Neuronal stem cell (in vitro differentiated cells): ENCODE data around the gene SREK1.

Source experiments
- DNase-seq: peaks from one replicate; pipeline ENCODE4 v3.0.0-alpha.2; 2013; ENCODE audit warnings: low spot score
- H2AFZ ChIP-seq: one replicate; pipeline ENCODE4 v1.6.1; 2013; ENCODE audit warnings: mild to moderate bottlenecking, low read length, inconsistent platforms
- H2AK5ac ChIP-seq: 2 replicates; pipeline ENCODE4 v1.6.1; 2013; ENCODE audit warnings: low read depth, mild to moderate bottlenecking, inconsistent platforms, low read length, moderate library complexity, mixed read lengths
- H2BK120ac ChIP-seq: 2 replicates; pipeline ENCODE4 v1.6.1; 2013; ENCODE audit warnings: low read depth, mild to moderate bottlenecking, inconsistent platforms, low read length, moderate library complexity, mixed read lengths
- H2BK12ac ChIP-seq: one replicate; pipeline ENCODE4 v1.6.1; 2013; ENCODE audit warnings: low read length, inconsistent platforms
- H2BK15ac ChIP-seq: 2 replicates; pipeline ENCODE4 v1.6.1; 2013; ENCODE audit warnings: mild to moderate bottlenecking, low read length, inconsistent platforms, mixed read lengths
- H2BK5ac ChIP-seq: one replicate; pipeline ENCODE4 v1.6.1; 2013; ENCODE audit warnings: inconsistent platforms, mild to moderate bottlenecking, low read length, moderate library complexity
- H3K14ac ChIP-seq: one replicate; pipeline ENCODE4 v1.6.1; 2013; ENCODE audit warnings: low read length, inconsistent platforms
- H3K18ac ChIP-seq: 2 replicates; pipeline ENCODE4 v1.6.1; 2013; ENCODE audit warnings: low read length, inconsistent platforms
- H3K23ac ChIP-seq: 2 replicates; pipeline ENCODE4 v1.6.1; 2013; ENCODE audit warnings: low read depth, mild to moderate bottlenecking, mixed read lengths, low read length, inconsistent platforms; ENCODE audit not compliant: poor library complexity
- H3K27ac ChIP-seq: replicated peaks from 3 replicates; pipeline ENCODE4 v1.5.1; 2013; ENCODE audit warnings: low read length, inconsistent platforms
- H3K27me3 ChIP-seq, 3 experiments: 2 replicates each; pipeline ENCODE4 v1.6.1; 2013; ENCODE audit warnings: low read length in 3 of 3, mild to moderate bottlenecking in 2 of 3, inconsistent platforms in 1 of 3, low read depth in 1 of 3, mixed read lengths in 1 of 3, moderate library complexity in 1 of 3; ENCODE audit not compliant: control insufficient read depth in 3 of 3, insufficient read depth in 3 of 3
- H3K36me3 ChIP-seq, 2 donors: replicated peaks in 1 of 2; 2 replicates each; pipeline ENCODE4 v1.6.1; 2013; ENCODE audit warnings: low read length in 2 of 2; ENCODE audit not compliant: control insufficient read depth in 2 of 2, insufficient read depth in 2 of 2
- H3K4ac ChIP-seq: 2 replicates; pipeline ENCODE4 v1.6.1; 2013; ENCODE audit warnings: inconsistent platforms, mild to moderate bottlenecking, low read length, moderate library complexity
- H3K4me1 ChIP-seq, 2 donors: 1 replicate in 1 of 2; 2 replicates in 1 of 2; pipeline ENCODE4 v1.6.1; 2013; ENCODE audit warnings: low read length in 2 of 2, low read depth in 1 of 2; ENCODE audit not compliant: control insufficient read depth in 2 of 2, insufficient read depth in 1 of 2
- H3K4me2 ChIP-seq: one replicate; pipeline ENCODE4 v1.6.1; 2013; ENCODE audit warnings: mild to moderate bottlenecking, low read length, inconsistent platforms; ENCODE audit not compliant: insufficient read depth, poor library complexity, severe bottlenecking
- H3K4me3 ChIP-seq, 2 donors: 2 replicates each; pipeline ENCODE4 v1.5.1; 2013; ENCODE audit warnings: low read length in 2 of 2, mild to moderate bottlenecking in 2 of 2, inconsistent platforms in 1 of 2, moderate library complexity in 1 of 2
- H3K79me1 ChIP-seq: one replicate; pipeline ENCODE4 v1.6.1; 2013; ENCODE audit warnings: low read depth, mild to moderate bottlenecking, inconsistent platforms, low read length, moderate library complexity
- H3K9ac ChIP-seq: one replicate; pipeline ENCODE4 v1.6.1; 2013; ENCODE audit warnings: mild to moderate bottlenecking, low read depth, low read length, inconsistent platforms; ENCODE audit not compliant: poor library complexity
- H3K9me3 ChIP-seq, 2 donors: replicated peaks in 1 of 2; 2 replicates each; pipeline versions ENCODE3 to v1.6.1; 2013; ENCODE audit warnings: low read length in 2 of 2, mild to moderate bottlenecking in 2 of 2, inconsistent platforms in 1 of 2, low read depth in 1 of 2, mixed read lengths in 1 of 2, moderate library complexity in 1 of 2; ENCODE audit not compliant: control insufficient read depth in 2 of 2, insufficient read depth in 1 of 2
- H4K8ac ChIP-seq: one replicate; pipeline ENCODE4 v1.6.1; 2013; ENCODE audit warnings: low read depth, mild to moderate bottlenecking, inconsistent platforms, low read length, moderate library complexity
- H4K91ac ChIP-seq: one replicate; pipeline ENCODE4 v1.6.1; 2013; ENCODE audit warnings: low read length, low read depth, mild to moderate bottlenecking, inconsistent platforms; ENCODE audit not compliant: poor library complexity
- WGBS, 2 donors: extraction: QIAGEN DNeasy Blood & Tissue Kit; methylation state at CpG; one replicate each; pipeline ENCODE4 v1.1.7; 2013; ENCODE audit warnings: missing lambda C conversion rate in 2 of 2, mixed read lengths in 1 of 2; ENCODE audit not compliant: insufficient read length in 2 of 2, insufficient replicate concordance in 1 of 2; ENCODE audit errors: extremely low coverage in 2 of 2; 5-methylcytosine and 5-hydroxymethylcytosine counted together

Gene SREK1

DNA sequence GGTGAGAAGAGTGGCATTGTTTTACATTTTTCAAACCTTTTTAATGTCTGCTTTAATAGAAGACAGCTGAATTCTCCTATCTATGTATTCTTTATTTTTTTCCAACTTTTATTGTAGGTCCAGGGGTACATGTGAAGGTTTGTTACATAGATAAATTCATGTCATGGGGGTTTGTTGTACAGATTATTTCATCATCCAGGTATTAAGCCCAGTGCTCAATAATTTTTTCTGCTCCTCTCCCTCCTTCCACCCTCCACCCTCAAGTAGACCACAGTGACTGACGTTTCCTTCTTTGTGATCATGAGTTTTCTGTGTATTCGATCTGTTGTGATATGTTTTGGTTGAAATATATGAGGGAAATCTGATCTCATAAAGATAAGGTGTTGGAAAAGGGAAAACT lies 1.7 kb upstream of the SREK1 start:
- Histone ChIP-seq H3K4ac (no peak overlapping the region), H3K79me1 (no peaks in the 10 kb centered on the region), H2AFZ (peak overlapping the region; percentile 25), H2BK5ac (no peak overlapping the region), H3K18ac (no peak overlapping the region), H2BK12ac (no peak overlapping the region), H2BK120ac (no peak overlapping the region), H3K27ac (no peak overlapping the region), H3K4me2 (no peak overlapping the region), H2AK5ac (no peak overlapping the region), H3K4me3 (no peak overlapping the region), H4K8ac (no peak overlapping the region), H3K27me3 (peaks cover 0 to 13% (median 0%) of the 10 kb centered on the region in 3 experiments), H3K36me3 (peaks cover 0 to 17% of the 10 kb centered on the region in 2 donors), H3K4me1 (peaks cover 2 to 9% of the 10 kb centered on the region in 2 donors), H4K91ac (no peak overlapping the region), H3K9me3 (no peaks in the 10 kb centered on the region), H3K14ac (no peak overlapping the region), H2BK15ac (no peak overlapping the region), H3K9ac (no peak overlapping the region), H3K23ac (no peak overlapping the region)
- no CpG with 5 or more reads among the region's 2 CpGs for WGBS, 2 donors
- DNase-seq, result no peak

- peak overlapping the region; percentile 46 for H3K4me2 ChIP-seq
- H3K23ac ChIP-seq, result peak overlapping the region; percentile 94
- no peak overlapping the region for H3K9ac ChIP-seq
- no peak overlapping the region for H4K8ac ChIP-seq
- no peak overlapping the region for H4K91ac ChIP-seq
- peak overlapping the region; percentile 74 to 95 for H3K4me3 ChIP-seq
- peaks cover 0 to 22% of the 10 kb centered on the region in 2 donors for H3K36me3 ChIP-seq
- no peak overlapping the region for H2BK15ac ChIP-seq
- H3K14ac ChIP-seq, result no peak overlapping the region
- no peaks in the 10 kb centered on the region for H3K9me3 ChIP-seq
- H2AFZ ChIP-seq, result peak overlapping the region; percentile 97
- H3K4me1 ChIP-seq, result peaks cover 2 to 9% of the 10 kb centered on the region in 2 donors
- WGBS, 2 donors, result no CpG with 5 or more reads among the region's 16 CpGs
- no peak for DNase-seq
- no peak overlapping the region for H2BK12ac ChIP-seq
- no peak overlapping the region for H3K4ac ChIP-seq
- no peak overlapping the region for H2BK5ac ChIP-seq
- no peaks in the 10 kb centered on the region for H3K79me1 ChIP-seq
- H2BK120ac ChIP-seq, result no peak overlapping the region
- H3K18ac ChIP-seq, result no peak overlapping the region
- H3K27ac ChIP-seq, result peak overlapping the region; percentile 77
- no peak overlapping the region for H2AK5ac ChIP-seq
- peaks cover 0 to 13% (median 0%) of the 10 kb centered on the region in 3 experiments for H3K27me3 ChIP-seq
Observed at GRCh38 chr5:66143473-66144073, 527 bp upstream of the SREK1 start.

DNA sequence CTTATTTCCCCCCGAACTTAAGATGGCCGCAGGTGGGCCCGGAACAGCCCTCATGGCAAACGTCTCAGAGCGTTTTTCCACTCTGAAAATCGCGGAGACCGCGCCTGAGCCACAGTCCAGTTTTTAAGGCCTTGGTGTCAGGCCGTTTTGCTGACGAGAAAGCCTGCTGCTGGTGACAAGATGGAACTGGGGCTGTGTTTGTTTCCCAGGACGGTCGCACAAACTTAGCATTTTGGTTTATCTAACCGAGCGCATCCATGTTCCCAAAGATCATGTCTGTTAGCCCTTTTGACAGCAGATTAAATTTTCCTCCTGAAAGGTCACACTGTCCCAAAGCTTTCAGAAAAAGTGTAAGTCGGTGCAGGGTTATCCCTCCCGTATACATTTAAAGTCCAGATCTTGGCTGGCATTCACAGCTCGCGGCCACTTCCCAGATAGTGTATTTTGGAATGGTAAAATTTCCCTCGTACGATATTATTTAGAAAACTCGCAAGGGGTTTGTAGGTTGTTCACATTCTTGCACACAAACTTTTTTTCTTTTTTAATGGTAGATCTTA lies 812 bp downstream of the SREK1 start:
- Histone ChIP-seq H2BK12ac (no peak overlapping the region), H3K23ac (peak overlapping the region; percentile 94), H2AK5ac (no peak overlapping the region), H4K8ac (no peak overlapping the region), H2AFZ (peak overlapping the region; percentile 97), H3K9ac (peak overlapping the region; percentile 91), H2BK5ac (peak overlapping the region; percentile 91), H3K79me1 (no peaks in the 10 kb centered on the region), H3K14ac (peak overlapping the region; percentile 76), H3K36me3 (peaks cover 0 to 22% of the 10 kb centered on the region in 2 donors), H3K4me3 (peak overlapping the region; percentile 74 to 95), H3K4ac (no peak overlapping the region), H3K4me2 (peak overlapping the region; percentile 57), H3K18ac (peak overlapping the region; percentile 99), H2BK15ac (peak overlapping the region; percentile 93), H4K91ac (no peak overlapping the region), H3K27ac (peak overlapping the region; percentile 100), H3K27me3 (peaks cover 0 to 6% (median 0%) of the 10 kb centered on the region in 3 experiments), H3K9me3 (peaks cover 0 to 10% of the 10 kb centered on the region in 2 donors), H2BK120ac (peak overlapping the region; percentile 68), H3K4me1 (peaks cover 2 to 9% of the 10 kb centered on the region in 2 donors)
- no peak for DNase-seq
- whole genome bisulfite sequencing, 2 donors, result no CpG with 5 or more reads among the region's 22 CpGs

DNA sequence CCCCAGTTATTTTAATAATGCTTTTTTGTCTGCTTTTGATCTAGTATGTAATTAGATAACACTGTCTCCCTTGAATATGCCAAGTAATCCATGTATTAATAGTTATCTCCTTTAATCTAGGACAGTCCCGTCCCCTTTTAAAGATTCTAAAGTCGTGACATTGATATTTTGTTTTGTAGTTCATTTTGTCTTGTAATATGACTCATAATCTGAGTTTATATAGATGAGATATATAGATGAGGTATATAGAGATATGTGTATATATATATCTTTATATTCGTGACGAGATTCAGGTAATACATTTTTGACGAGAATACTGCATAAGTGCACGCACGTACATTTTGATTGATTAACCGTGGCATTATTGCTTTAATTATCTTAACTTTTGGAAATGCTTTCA lies 1.6 kb downstream of the SREK1 start:
- Histone ChIP-seq H3K4me1 (peaks cover 2 to 9% of the 10 kb centered on the region in 2 donors), H3K14ac (no peak overlapping the region), H3K27me3 (no peaks in the 10 kb centered on the region), H2AK5ac (no peak overlapping the region), H4K8ac (no peak overlapping the region), H3K9ac (no peak overlapping the region), H3K79me1 (no peaks in the 10 kb centered on the region), H2BK5ac (no peak overlapping the region), H2AFZ (no peak overlapping the region), H3K27ac (no peak overlapping the region), H3K36me3 (peaks cover 0 to 22% of the 10 kb centered on the region in 2 donors), H2BK15ac (no peak overlapping the region), H3K9me3 (peaks cover 0 to 15% of the 10 kb centered on the region in 2 donors), H3K18ac (no peak overlapping the region), H2BK12ac (no peak overlapping the region), H3K4ac (no peak overlapping the region), H4K91ac (no peak overlapping the region), H3K4me2 (no peak overlapping the region), H3K23ac (no peak overlapping the region), H2BK120ac (no peak overlapping the region), H3K4me3 (peak overlapping the region in 1 of 2 donors; percentile 74)
- no peak for DNase-seq
- 100% methylated on average over 2 of the region's 8 CpGs; no CpG with 5 or more reads in 1 of the 2 donors for WGBS, 2 donors
